HepG2 (cell line): ENCODE results near the gene LDB3. TPM values are rescaled to one million over a fixed set of nuclear protein-coding genes. Genes with fewer than 3 reads are reported as not detected.

ENCODE experiments used
- ATAC-seq: fragments of 200-7000 bp; cut with Tn5 transposase; 3 replicates; pipeline ENCODE4 v1.9.1; 2020; ENCODE audit warnings: mild to moderate bottlenecking, moderate library complexity
- BruUV-seq: library from RNA; stranded (reverse); fragments of 400-500 nt; replicated peaks from 2 replicates; lab custom pipeline; 2021; lab: Mats Ljungman, UMichigan
- CTCF ChIA-PET: fragments of 300-600 bp; formaldehyde crosslinking; extraction: SDS; loops from one replicate; lab custom pipeline; 2021; ENCODE audit warnings: low total read pairs, inconsistent platforms, low intra/inter-chr PET ratio; lab: Yijun Ruan, JAX
- POLR2A ChIA-PET: fragments of 350-600 bp; sonication (Branson Sonifier 250); formaldehyde crosslinking; loops from one replicate; lab custom pipeline; 2020; ENCODE audit warnings: antibody characterized with exemption, inconsistent platforms; lab: Yijun Ruan, JAX
- DNase-seq: peaks from one replicate; pipeline ENCODE4 v3.0.0-alpha.2; 2015; ENCODE audit warnings: low spot score
- FAIRE-seq: peaks from 3 replicates; lab custom pipeline; 2011; peaks lifted over from hg19 to GRCh38; lab: Jason Lieb, UNC
- H2AFZ ChIP-seq: one replicate; pipeline ENCODE4 v1.6.1; 2011; ENCODE audit warnings: low read length, inconsistent platforms
- H3K27ac ChIP-seq: fragments of 300-600 bp; 3 replicates; pipeline ENCODE4 v1.8.0; 2011; ENCODE audit warnings: mixed run types, mild to moderate bottlenecking, mixed read lengths, low read length, inconsistent platforms; ENCODE audit not compliant: insufficient read depth; ENCODE audit errors: extremely low read length
- H3K27me3 ChIP-seq, 2 experiments: fragments of 200-600 bp in 1 of 2; 2 replicates in 1 of 2; 3 replicates in 1 of 2; pipeline versions ENCODE4 v1.6.0 to v1.8.0; 2011; ENCODE audit warnings: low read length in 2 of 2, mild to moderate bottlenecking in 2 of 2, moderate library complexity in 2 of 2, inconsistent platforms in 1 of 2; ENCODE audit not compliant: insufficient read depth in 2 of 2, control insufficient read depth in 1 of 2
- H3K36me3 ChIP-seq, 2 experiments: fragments of 200-600 bp in 1 of 2; replicated peaks in 1 of 2; 2 replicates in 1 of 2; 3 replicates in 1 of 2; pipeline versions ENCODE4 v1.5.1 to v1.8.0; 2011; ENCODE audit warnings: low read length in 2 of 2, inconsistent platforms in 1 of 2; ENCODE audit not compliant: insufficient read depth in 2 of 2, control insufficient read depth in 1 of 2
- H3K4me1 ChIP-seq: 2 replicates; pipeline ENCODE4 v1.5.1; 2012; ENCODE audit warnings: low read length, inconsistent platforms; ENCODE audit not compliant: insufficient read depth
- H3K4me2 ChIP-seq: 2 replicates; pipeline ENCODE4 v1.6.0; 2011; ENCODE audit warnings: low read depth, low read length, inconsistent platforms
- H3K4me3 ChIP-seq, 3 experiments: fragments of 200-600 bp in 1 of 3; sonication (generic), shearing (Covaris generic) in 1 of 3; replicated peaks in 1 of 3; 2 replicates each; pipeline ENCODE4 v1.5.1; 2011 to 2016; ENCODE audit warnings: low read length in 3 of 3, inconsistent platforms in 2 of 3, low read depth in 2 of 3, mild to moderate bottlenecking in 2 of 3, control low read depth in 1 of 3, mixed read lengths in 1 of 3; ENCODE audit not compliant: insufficient read depth in 1 of 3
- H3K79me2 ChIP-seq: one replicate; pipeline ENCODE4 v1.6.1; 2011; ENCODE audit warnings: low read length, inconsistent platforms; ENCODE audit not compliant: insufficient read depth
- H3K9ac ChIP-seq: 2 replicates; pipeline ENCODE4 v1.6.0; 2011; ENCODE audit warnings: mild to moderate bottlenecking, low read depth, low read length, inconsistent platforms; ENCODE audit not compliant: insufficient read depth
- H3K9me3 ChIP-seq: 2 replicates; pipeline ENCODE4 v1.5.1; 2012; ENCODE audit warnings: mild to moderate bottlenecking, low read length
- H4K20me1 ChIP-seq: 2 replicates; pipeline ENCODE4 v1.6.0; 2011; ENCODE audit warnings: inconsistent platforms, mild to moderate bottlenecking, low read length, moderate library complexity; ENCODE audit not compliant: insufficient read depth
- ATF7-NPFF ChIP-seq: sonication (generic); formaldehyde crosslinking; IDR thresholded peaks from 2 replicates; pipeline ENCODE4 v1.8.1; 2023; ENCODE audit warnings: mild to moderate bottlenecking, low read depth, missing genetic modification reagents, moderate library complexity
- CBFB ChIP-seq: sonication (generic); formaldehyde crosslinking; IDR thresholded peaks from 2 replicates; pipeline ENCODE4 v1.4.0; 2020; ENCODE audit warnings: missing genetic modification reagents
- FOXK1 ChIP-seq: sonication (generic); formaldehyde crosslinking; IDR thresholded peaks from 2 replicates; pipeline ENCODE4 v1.4.0; 2020; ENCODE audit warnings: low read depth, missing genetic modification reagents, borderline replicate concordance
- FUBP1 ChIP-seq: sonication (generic); formaldehyde crosslinking; IDR thresholded peaks from 2 replicates; pipeline ENCODE4 v1.5.1; 2020; ENCODE audit warnings: missing genetic modification reagents, mild to moderate bottlenecking, borderline replicate concordance
- GABPA ChIP-seq, 2 experiments: IDR thresholded peaks; 2 replicates each; pipeline ENCODE4 v1.6.1; 2011 to 2016; ENCODE audit warnings: low read depth in 2 of 2, low read length in 1 of 2, missing biosample characterization in 1 of 2, missing genetic modification characterization in 1 of 2
- GZF1 ChIP-seq: sonication (generic); formaldehyde crosslinking; IDR thresholded peaks from 2 replicates; pipeline ENCODE4 v1.5.1; 2020; ENCODE audit warnings: mild to moderate bottlenecking, missing genetic modification reagents
- HINFP ChIP-seq: sonication (generic); formaldehyde crosslinking; IDR thresholded peaks from 2 replicates; pipeline ENCODE4 v1.4.0; 2020; ENCODE audit warnings: low read depth, mild to moderate bottlenecking, missing genetic modification reagents
- ISX ChIP-seq: sonication (generic); formaldehyde crosslinking; conservative IDR thresholded peaks from 2 replicates; pipeline ENCODE4 v1.5.0; 2020; ENCODE audit warnings: missing genetic modification reagents
- POLR2AphosphoS5 ChIP-seq: IDR thresholded peaks from 2 replicates; pipeline ENCODE4 v1.6.1; 2012; ENCODE audit warnings: low read depth, low read length
- SETDB1 ChIP-seq: sonication (generic); formaldehyde crosslinking; IDR thresholded peaks from 2 replicates; pipeline ENCODE4 v1.5.1; 2020; ENCODE audit warnings: missing genetic modification reagents, mild to moderate bottlenecking, borderline replicate concordance
- SIN3A ChIP-seq: IDR thresholded peaks from 2 replicates; pipeline ENCODE4 v1.6.1; 2011; ENCODE audit warnings: low read depth, mild to moderate bottlenecking, control low read depth, low read length, borderline replicate concordance
- SNRNP70 ChIP-seq: fragments of 200-400 bp; formaldehyde crosslinking; IDR thresholded peaks from 2 replicates; pipeline ENCODE4 v1.6.1; 2017; ENCODE audit warnings: mild to moderate bottlenecking, low read depth, low read length, moderate library complexity
- ZFP36 ChIP-seq: fragments of 150-350 bp; IDR thresholded peaks from 2 replicates; pipeline ENCODE4 v1.6.1; 2018; ENCODE audit warnings: borderline replicate concordance, low read length, low read depth; ENCODE audit not compliant: partially characterized antibody
- ZNF230 ChIP-seq: sonication (generic); formaldehyde crosslinking; IDR thresholded peaks from 2 replicates; pipeline ENCODE4 v1.4.0; 2020; ENCODE audit warnings: mild to moderate bottlenecking, missing genetic modification reagents
- ZNF441 ChIP-seq: sonication (generic); formaldehyde crosslinking; IDR thresholded peaks from 2 replicates; pipeline ENCODE4 v1.7.0; 2021; ENCODE audit warnings: missing genetic modification reagents, borderline replicate concordance
- ZNF567 ChIP-seq: sonication (generic); formaldehyde crosslinking; IDR thresholded peaks from 2 replicates; pipeline ENCODE4 v1.8.1; 2023; ENCODE audit warnings: mild to moderate bottlenecking, missing genetic modification reagents, borderline replicate concordance
- ZNF709 ChIP-seq: sonication (generic); formaldehyde crosslinking; IDR thresholded peaks from 2 replicates; pipeline ENCODE4 v1.5.0; 2020; ENCODE audit warnings: mild to moderate bottlenecking, missing genetic modification reagents
- ZNF768 ChIP-seq: sonication (generic); formaldehyde crosslinking; IDR thresholded peaks from 2 replicates; pipeline ENCODE4 v1.4.0; 2020; ENCODE audit warnings: missing genetic modification reagents
- ZNF776 ChIP-seq: sonication (generic); formaldehyde crosslinking; IDR thresholded peaks from 2 replicates; pipeline ENCODE4 v1.4.0; 2020; ENCODE audit warnings: mild to moderate bottlenecking, missing genetic modification reagents
- ZSCAN25 ChIP-seq: sonication (generic); formaldehyde crosslinking; IDR thresholded peaks from 2 replicates; pipeline ENCODE4 v1.8.0; 2022; ENCODE audit warnings: mild to moderate bottlenecking, missing genetic modification reagents
- WGBS: methylation state at CpG from one replicate; pipeline ENCODE4 v1.1.6; 2017; ENCODE audit warnings: low lambda C conversion rate; 5-methylcytosine and 5-hydroxymethylcytosine counted together
- in situ Hi-C: cut with HindIII; loops from 2 replicates; pipeline ENCODE4 v1.10.0; 2017; ENCODE audit warnings: low pct_unique_long_range_greater_than_20kb; ENCODE audit not compliant: extremely low pct_ligation_motif_present
- intact Hi-C: fragments of 100-400 bp; cut with micrococcal nuclease; formaldehyde crosslinking; loops from one replicate; pipeline ENCODE4 v1.10.0; 2022; ENCODE audit not compliant: unreplicated experiment
- polyA plus RNA-seq, 8 experiments: library from polyadenylated mRNA; depleted of rRNA in 3 of 8; stranded (reverse) in 7 of 8; unstranded in 1 of 8; fragments of >200 nt; fragmentation: Illumina TruSeq in 4 of 8; extraction: Trizol in 4 of 8; gene quantifications; 2 replicates each; pipeline versions ENCODE4 v1.2.1 to v1.2.3, GENCODE V29; 2011 to 2016; ENCODE audit warnings: low read depth in 4 of 8, missing spikeins in 1 of 8, mixed read lengths in 1 of 8; ENCODE audit not compliant: insufficient read depth in 1 of 8
- total RNA-seq, 5 experiments: library from RNA; depleted of rRNA; stranded (reverse); fragments of >200 nt; fragmentation: Illumina TruSeq; extraction: Trizol; gene quantifications; 2 replicates each; pipeline ENCODE4 v1.2.3, GENCODE V29; 2016; ENCODE audit warnings: low read depth in 1 of 5

LDB3 gene
- total and polyA plus RNA-seq, 2 of the 13 experiments (the other 11 are each of a cell fraction or from before 2014, with no cell fraction given): not detected

- Histone ChIP-seq H3K79me2 (no peaks in the 10 kb centered on the region), H2AFZ (no peak overlapping the region), H4K20me1 (no peaks in the 10 kb centered on the region), H3K27ac (no peak overlapping the region), H3K9me3 (no peaks in the 10 kb centered on the region), H3K27me3 (peaks cover 18 to 78% of the 10 kb centered on the region in 2 experiments)
- BruUV-seq: no TSS peak
- no peak for FAIRE-seq
- POLR2A ChIA-PET: no interaction called here
- in situ Hi-C loops: no loop called here
- DNase-seq: no peak
- ATAC-seq: no peak
- intact Hi-C loops: no loop called here
- 24% methylated on average over 11 of the region's 12 CpGs for WGBS
- TF ChIP-seq CBFB (CRISPR knock-in tag) (no peak), ZNF776 (no peak), POLR2AphosphoS5 (no peak), ISX (CRISPR knock-in tag) (no peak), HINFP (CRISPR knock-in tag) (no peak), SNRNP70 (no peak), SIN3A (no peak), ZNF768 (no peak), ZNF567 (CRISPR knock-in tag) (no peak), ZSCAN25 (CRISPR knock-in tag) (no peak), ZNF441 (CRISPR knock-in tag) (no peak), ZNF709 (no peak), ZFP36 (no peak), FOXK1 (CRISPR knock-in tag) (no peak), FUBP1 (CRISPR knock-in tag) (no peak), SETDB1 (CRISPR knock-in tag) (no peak), GZF1 (CRISPR knock-in tag) (no peak), ZNF230 (CRISPR knock-in tag) (no peak), GABPA (IDR thresholded peaks at IDR 0.05; ENCODE audit: low read depth, low read length) (no peak), GABPA (CRISPR knock-in tag; IDR thresholded peaks at IDR 0.05; ENCODE audit: low read depth) (no peak), ATF7-NPFF (CRISPR knock-in tag) (no peak)
- TF ChIP-seq, all 625 proteins: peak for 0
- CTCF ChIA-PET: no interaction called here
- Histone ChIP-seq H3K9ac (no peak overlapping the region), H3K4me2 (no peak overlapping the region), H3K4me3 (no peak overlapping the region), H3K4me1 (no peaks in the 10 kb centered on the region), H3K36me3 (no peaks in the 10 kb centered on the region)
These were observed 2.4 kb upstream of the LDB3 start for GRCh38 chr10:86665868-86666267.
